ENCODE measurements around the gene KRIT1. TPM values are rescaled to one million over a fixed set of nuclear protein-coding genes. Genes with fewer than 3 reads are reported as not detected.

Gene KRIT1
- total RNA-seq, 1 experiment from 2014 or later: 34.9 TPM

DNA sequence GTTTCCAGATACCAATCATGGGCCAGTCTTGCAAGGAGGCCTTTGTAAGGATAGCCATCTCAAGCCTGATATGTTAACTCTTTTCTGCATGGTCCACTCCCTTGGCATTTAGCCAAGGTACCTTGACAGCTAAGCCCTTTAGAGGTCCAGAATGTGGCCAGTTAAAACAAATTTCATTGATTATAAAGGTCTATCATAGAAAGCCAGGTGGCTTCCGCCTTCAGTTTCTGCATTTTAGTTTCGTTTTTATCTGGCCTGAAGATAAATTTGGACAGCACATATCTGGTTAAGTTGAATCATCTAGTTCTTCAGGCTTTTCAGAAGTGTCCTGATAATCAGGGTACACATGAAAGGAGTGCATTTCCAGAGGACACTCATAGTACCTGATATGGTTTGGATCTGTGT is 30.7 kb upstream of the KRIT1 start:
- no peak overlapping the region for H3K27ac Mint-ChIP-seq
- no peak overlapping the region for H4K5ac ChIP-seq (ENCODE audit: insufficient read length, low read depth, low read length)
- H4K91ac ChIP-seq (ENCODE audit: insufficient read length, low read depth, low read length): no peak overlapping the region
- H3K27me3 ChIP-seq (ENCODE audit: insufficient read depth, low read length): no peaks in the 10 kb centered on the region
- H3K18ac ChIP-seq (ENCODE audit: insufficient read length, low read depth, low read length): no peak overlapping the region
- no peaks in the 10 kb centered on the region for H3K27me3 Mint-ChIP-seq (ENCODE audit: low read depth)
- H2BK20ac ChIP-seq (ENCODE audit: low read depth, low read length, poor library complexity, severe bottlenecking): no peak overlapping the region
- H3K14ac ChIP-seq (ENCODE audit: insufficient read depth, low read length): no peak overlapping the region
- H2AFZ ChIP-seq (ENCODE audit: low read length): no peak overlapping the region
- H4K20me1 ChIP-seq (ENCODE audit: control insufficient read depth, insufficient read depth, insufficient read length): no peaks in the 10 kb centered on the region
- no peak overlapping the region for H3K56ac ChIP-seq (ENCODE audit: insufficient read length, low read depth, low read length)
- no peak overlapping the region for H3K4me3 Mint-ChIP-seq
- no peak overlapping the region for H2BK15ac ChIP-seq (ENCODE audit: low read depth, low read length)
- H2BK120ac ChIP-seq (ENCODE audit: low read depth, low read length, poor library complexity, severe bottlenecking): no peak overlapping the region
- peaks cover 13 to 19% of the 10 kb centered on the region in 2 experiments for H3K4me1 Mint-ChIP-seq
- H3T11ph ChIP-seq (ENCODE audit: low read length): no peak overlapping the region
- no peak overlapping the region for H3K4me2 ChIP-seq (ENCODE audit: insufficient read depth, insufficient read length, low read length)
- H2BK5ac ChIP-seq (ENCODE audit: insufficient read length, low read length): no peak overlapping the region
- H3K23ac ChIP-seq (ENCODE audit: insufficient read length, low read depth, low read length): no peak overlapping the region
- H3K79me2 ChIP-seq (ENCODE audit: insufficient read depth, low read length): peaks cover 2% of the 10 kb centered on the region; the same call in 1 of the 2 replicates
- no peak overlapping the region for H3K27ac ChIP-seq (ENCODE audit: insufficient read length, low read depth, low read length)
- no peak overlapping the region for H3K4ac ChIP-seq (ENCODE audit: low read depth, low read length)
- no CpG with 5 or more reads among the region's 2 CpGs for WGBS (ENCODE audit: extremely low coverage, insufficient read length, low lambda C conversion rate)
- peaks cover 0 to 5% of the 10 kb centered on the region in 2 experiments; a peak in 2 of 5 replicates for H3K9me3 Mint-ChIP-seq
- H3K79me1 ChIP-seq (ENCODE audit: insufficient read depth, low read depth, low read length, poor library complexity, severe bottlenecking): peaks cover 3% of the 10 kb centered on the region
- no peak overlapping the region for H2BK12ac ChIP-seq (ENCODE audit: insufficient read length, low read depth, low read length)
- no peaks in the 10 kb centered on the region for H3K23me2 ChIP-seq (ENCODE audit: insufficient read length, low read depth, low read length, poor library complexity, severe bottlenecking)
- TF ChIP-seq CTCF (conservative IDR thresholded peaks at IDR 0.05): no peak
- no peak for DNase-seq
- peaks cover 2% of the 10 kb centered on the region; the same call in 1 of the 2 replicates for H3K4me1 ChIP-seq (ENCODE audit: insufficient read depth, low read length)
- peaks cover 5 to 8% (median 6%) of the 10 kb centered on the region in 3 experiments; a peak in 6 of 7 replicates for H3K36me3 Mint-ChIP-seq (ENCODE audit: insufficient read depth in 1 of 3, low read depth in 3 of 3)
- H4K8ac ChIP-seq (replicated peaks; ENCODE audit: insufficient read length, low read depth, low read length): no peak overlapping the region
- no peak overlapping the region for H2AK5ac ChIP-seq (ENCODE audit: insufficient read length, low read length)
- H3K9me3 ChIP-seq (ENCODE audit: control insufficient read depth, low read depth, low read length): no peaks in the 10 kb centered on the region
- H3K9ac ChIP-seq (ENCODE audit: extremely low read depth, insufficient read length, low read length): no peak overlapping the region

All from H9 (cell line).